NOMO-1 treated with dmso at 0.1 percent for 144 hours (cell line): ENCODE results near the gene TBC1D14.

Source experiments
- DNase-seq: peaks from one replicate; lab custom pipeline; 2025; ENCODE audit not compliant: unreplicated experiment; lab: John Stamatoyannopoulos, UW

The TBC1D14 gene

DNA sequence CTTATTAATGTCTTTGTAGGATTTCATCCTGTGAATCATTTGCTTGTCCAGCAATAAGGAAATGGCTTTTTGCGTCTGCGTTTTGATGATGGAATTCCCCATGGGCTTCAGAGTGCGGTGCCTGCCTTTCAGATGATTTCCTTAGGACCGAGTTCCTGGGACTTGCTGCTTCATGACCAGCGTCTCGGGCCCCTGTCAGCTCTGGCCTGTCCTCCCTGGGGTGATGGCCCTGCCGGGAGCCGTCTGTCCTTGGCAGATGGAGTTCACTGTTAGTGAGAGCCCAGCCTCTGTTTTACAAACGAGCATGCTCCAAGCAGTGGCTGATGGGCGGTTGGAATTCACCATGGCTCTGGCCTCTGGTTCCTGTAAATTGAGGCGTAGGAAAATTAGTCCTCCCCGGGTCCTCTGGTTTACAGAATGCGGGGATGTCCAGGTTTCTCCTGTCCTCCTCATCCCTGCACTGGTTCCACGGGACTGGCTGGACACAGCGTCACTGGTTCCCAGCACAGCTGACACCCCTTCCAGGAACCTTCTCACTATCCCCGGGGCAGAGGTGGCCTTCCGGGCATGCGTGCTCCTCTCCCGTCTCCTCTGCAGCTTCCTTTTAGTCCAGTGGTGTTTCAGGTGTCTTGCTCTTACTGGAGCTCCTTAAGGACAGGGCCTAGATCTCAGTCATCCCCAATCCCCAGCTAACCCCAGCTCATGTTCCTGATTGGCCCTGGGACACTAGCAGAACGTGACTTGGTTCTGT is 34.9 kb downstream of the TBC1D14 start:
- no peak for DNase-seq

DNA sequence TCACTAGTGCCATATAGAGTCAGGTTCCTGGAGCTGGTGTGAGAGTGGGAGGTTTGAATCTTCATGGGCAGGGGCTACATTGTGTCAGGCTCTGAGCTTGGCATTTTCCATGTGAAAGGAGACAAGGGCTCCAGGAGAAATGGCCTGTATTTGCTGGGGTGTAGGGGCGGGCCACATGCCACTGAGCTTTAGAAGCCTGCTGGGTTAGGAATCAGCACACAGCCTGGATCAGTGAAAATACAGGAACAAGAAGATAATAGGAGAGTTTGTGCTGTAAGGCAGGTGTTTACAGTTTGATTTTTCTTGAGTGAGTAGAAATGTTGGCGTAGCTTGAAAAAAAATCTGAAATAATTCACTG is 35.4 kb downstream of the TBC1D14 start:
- DNase-seq, result no peak

DNA sequence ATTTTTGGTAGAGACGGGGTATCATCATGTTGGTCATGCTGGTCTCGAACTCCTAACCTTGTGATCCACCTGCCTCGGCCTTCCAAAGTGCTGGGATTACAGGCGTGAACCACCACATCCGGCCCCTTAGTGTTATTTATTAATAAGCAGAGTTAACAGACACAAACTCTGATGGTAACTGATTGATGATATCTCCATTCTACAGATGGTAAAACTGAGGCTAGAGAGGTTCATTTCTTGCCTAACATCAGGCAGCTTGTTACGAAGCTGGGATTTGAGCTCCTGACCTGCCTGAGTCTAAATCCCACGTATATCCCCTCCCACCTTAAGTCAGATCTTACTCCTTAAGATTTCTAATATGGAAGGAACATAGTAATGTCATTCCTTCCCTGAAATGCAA is 36.9 kb downstream of the TBC1D14 start:
- no peak for DNase-seq

DNA sequence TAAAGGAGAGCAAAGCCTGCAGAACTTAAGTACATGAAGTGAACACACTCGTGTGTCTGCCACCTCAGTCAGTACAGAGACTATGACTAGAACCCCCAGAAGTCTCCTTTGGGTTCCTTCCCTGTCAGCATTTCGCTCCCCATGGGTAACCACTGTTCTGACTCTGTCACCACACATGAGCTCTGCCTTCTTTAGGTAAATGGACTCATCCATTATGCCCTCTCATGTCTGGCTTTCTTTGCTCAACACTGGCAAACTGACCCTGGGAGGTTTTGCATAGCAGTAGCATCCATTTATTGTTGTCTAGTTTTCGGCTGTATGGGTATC is 38.5 kb downstream of the TBC1D14 start:
- no peak for DNase-seq

DNA sequence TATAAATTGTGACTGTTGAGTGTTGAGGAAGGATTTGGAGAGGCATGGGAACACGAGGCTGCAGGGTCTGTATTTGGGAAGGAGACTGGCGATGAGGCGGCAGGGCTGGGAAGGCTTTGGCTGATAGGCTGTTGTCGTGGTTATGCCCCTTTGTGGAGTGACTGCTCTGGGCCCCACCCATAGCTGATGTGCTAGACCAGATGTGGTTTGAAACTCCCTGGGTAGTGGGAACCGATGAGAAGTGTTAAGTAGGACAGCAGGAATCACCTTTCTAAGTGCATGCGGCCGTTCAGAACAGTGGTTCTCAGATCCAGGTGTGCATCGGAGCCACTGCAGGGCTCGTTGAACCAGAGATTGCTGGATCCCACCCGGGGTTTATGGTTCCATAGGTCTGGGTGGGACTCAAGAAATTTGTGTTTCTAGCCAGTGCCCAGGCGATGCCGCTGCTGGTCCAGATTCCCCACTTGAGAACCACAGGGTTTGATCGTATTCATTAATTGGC is 42.3 kb downstream of the TBC1D14 start:
- DNase-seq, result no peak

DNA sequence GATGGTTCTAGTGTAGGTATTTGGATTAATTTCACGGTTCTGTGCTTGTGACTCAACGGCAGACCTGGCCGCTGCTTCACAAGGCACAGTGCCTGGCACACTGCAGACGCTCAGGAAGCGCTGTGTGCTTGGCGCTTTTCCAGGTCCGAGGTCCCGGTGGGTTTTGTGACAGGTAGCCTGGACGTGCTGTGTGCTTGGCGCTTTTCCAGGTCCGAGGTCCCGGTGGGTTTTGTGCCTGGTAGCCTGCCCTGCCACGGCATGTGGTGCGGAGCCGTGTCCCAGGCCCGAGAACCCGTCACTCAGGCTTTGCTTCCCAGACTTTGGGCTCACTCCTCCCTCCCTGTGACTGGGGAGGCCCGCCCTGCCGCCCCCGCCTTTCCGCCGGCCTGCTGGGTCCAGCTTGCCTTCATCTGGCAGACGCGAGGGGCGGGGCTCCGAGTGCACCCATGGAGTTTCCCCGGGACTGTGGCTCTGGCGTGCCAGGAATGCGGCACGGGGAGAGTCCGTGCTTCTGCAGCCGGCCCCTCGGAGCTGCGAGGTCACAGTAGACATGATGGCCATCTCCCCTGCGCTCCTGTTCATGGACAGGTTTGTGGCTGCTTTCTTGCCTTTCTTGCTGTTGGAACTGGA is 44.2 kb downstream of the TBC1D14 start:
- no peak for DNase-seq

DNA sequence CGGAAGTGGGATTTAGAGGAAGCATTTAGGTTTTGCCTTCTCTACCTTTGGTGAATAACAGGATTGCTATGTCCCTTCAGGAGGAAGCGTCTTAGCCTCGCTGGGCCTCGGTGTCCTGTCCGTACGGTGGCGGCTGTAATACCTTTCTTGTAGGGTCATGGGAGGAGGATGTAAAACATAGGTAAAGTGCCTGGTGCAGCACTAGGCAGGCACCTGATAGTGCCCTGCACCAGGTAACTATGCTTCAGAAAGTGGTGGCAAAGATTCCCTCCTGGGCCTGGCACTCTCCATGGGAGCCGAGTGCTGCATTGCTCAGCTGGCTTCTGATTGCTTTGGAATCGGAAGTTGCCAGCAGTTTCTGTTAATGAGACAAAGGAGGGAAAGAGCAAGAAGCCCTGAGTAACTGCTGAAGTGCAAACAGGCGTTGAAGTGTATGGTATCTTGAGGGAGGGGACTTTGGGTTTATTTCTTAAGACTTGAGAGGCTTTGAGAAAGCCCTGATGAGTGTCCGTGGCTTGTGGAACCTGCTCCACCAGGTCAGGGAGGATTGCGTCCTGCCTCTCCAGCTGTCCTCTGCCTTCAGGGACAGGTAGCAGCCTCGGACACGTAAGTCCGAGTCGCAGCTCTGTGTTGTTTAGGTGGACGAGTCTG is 45.8 kb downstream of the TBC1D14 start:
- no peak for DNase-seq

DNA sequence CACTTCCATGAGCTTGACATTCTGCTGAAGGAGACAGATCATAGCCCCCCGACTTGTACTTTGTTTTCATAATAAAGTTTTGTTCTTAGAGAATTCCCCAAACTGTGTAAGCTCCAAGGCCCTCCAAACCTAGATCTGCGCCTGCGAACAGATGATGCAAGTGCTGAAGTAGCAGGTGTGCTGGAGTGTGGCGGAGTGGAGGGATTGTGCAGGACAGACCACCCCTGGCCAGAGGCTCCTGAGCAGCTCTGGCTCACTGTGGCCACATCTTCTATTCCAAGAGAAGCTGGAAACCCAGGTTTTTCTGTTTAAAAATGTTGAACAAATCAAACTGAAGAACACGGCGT is 46.4 kb downstream of the TBC1D14 start:
- DNase-seq, result no peak

DNA sequence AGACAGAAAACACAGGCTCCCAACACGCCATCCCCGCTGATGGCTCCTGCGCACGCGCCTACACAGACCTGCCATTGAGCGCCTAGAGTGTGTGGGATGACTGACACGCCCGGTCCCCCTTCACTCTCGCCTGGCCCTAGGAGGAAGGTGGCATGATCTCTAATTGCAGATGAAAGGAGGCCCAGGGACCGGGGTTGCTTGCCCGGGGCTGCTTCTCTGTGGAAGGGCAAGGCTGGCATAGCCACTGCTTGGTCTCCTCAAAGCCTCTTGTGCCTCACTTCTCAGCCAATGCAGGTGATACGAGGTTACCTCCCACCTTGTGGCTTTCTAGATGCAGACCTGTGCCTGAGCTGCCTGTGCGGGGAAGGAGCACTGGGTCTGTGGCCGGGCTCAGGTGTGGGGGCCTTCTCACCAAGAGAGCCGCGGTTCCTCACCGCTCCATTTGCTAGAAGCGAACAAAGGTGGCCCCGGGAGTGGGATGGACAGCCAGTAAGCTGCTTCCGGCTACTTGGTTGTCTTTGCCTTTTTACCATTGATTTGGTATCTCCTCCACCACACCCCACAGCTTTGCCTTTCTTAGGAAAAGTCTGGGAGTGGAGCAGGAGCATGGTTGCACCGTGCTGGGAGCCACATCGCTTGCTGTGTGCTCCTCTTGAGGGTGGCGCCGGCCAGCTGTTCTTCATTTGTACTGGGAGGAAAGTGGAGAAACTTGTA is 47.0 kb downstream of the TBC1D14 start:
- no peak for DNase-seq

DNA sequence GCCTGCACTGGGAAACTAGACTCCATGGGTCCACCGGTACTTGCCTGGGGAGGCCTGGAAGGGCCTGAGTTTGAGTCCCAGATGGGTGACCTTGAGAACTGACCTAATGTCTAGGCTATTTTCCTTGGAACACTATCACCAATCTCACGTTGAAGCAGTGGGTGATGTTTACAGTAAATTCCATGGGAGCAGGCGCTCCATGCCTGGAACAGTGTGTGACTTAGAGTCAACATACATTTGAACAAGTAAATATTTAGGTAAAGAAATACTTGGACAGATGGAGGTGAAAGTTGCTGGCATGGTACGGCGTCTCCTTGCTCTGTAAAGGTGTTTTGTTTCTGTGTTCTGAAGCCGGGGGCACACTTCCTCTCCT is 47.5 kb downstream of the TBC1D14 start:
- no peak for DNase-seq

DNA sequence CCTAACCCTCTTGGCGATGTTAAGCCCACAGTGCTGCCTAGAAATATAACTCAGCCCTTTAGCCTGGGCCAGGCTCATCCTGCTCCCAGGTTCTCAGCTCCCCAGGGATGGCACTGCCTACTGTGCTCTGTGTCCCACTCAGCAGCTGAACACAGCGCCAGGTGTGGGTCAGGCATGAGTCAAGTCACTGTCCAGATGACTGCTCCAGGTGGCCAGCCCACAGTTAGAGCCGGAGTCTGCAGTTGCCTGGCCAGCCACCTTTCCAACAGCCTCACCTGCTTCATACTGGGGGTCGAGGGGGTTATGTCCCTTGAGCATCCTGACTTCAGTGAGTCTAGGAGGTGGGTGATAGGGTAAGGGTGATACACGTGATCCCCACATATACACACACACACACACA is 48.4 kb downstream of the TBC1D14 start:
- DNase-seq, result no peak

DNA sequence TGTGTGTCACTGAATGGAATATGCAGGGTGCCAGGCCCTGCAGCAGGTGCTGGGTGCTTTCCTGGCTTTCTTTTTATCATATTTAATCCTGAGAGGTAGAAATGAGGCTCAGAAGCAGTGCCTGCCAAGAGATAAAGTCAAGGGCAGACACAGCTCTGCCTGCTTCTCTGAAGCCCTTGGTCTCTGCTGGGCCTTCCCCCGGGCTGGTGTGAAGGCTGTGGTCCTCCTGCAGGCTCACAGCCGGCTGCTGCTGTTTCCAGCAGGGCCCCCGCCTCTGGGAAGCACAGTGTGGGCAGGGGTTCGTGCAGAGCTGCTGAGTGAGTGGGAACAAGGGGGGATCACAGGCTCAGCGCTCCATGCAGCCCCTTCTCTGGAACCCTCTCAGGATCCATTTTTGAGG is 49.6 kb downstream of the TBC1D14 start:
- DNase-seq, result no peak

DNA sequence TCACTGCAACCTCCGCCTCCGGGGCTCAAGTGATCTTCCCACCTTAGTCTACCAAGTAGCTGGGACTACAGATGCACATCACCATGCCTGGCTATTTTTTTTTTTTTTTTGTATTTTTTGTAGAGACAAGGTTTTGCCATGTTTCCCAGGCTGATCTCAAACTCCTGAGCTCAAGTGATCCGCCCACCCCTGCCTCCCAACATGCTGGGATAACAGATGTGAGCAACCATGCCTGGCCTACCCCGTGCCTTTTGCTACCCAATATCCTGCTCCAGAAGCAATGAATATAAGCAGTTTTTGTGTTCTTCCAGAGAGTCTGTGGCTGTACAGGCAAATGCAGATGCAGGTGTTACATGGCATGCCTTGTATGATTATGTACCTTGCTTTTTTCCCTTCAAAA is 50.5 kb downstream of the TBC1D14 start:
- no peak for DNase-seq

DNA sequence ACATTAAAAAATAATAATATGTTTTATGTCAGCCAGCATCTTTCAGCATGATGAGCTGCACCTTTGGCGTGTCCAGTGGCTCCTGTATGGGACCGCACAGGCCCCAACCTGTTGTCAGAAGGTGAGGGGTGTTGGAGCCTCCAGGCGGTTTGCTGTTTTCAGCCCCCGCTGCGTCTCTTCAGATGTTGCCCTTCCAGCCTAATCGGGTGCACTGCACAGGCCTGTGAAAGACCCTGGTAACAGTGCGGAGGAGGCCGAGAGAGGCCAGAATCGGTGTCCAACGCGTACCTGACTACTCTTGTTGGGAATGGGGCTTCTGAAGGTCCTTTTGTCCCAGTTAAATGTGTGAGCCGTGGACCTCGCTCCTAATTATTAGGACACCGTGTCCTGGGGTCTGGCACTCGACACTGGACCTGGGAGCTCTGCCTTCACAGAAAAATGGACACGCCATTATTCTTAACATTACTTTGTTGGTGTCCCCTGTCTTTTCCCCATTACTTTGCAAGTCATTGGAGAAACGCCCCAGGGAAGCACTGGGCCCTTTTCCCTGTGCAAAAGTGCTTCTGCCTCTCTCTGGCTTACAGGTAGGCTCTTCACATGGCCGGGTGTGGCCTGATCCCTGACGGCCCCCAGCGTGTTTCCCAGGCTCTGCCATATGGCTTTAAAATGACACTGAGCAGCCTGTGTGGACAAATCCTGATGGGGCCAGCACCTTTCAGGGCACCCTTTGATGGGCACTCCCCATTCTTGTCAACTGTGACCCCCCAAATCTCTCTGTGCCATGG is 51.2 kb downstream of the TBC1D14 start:
- no peak for DNase-seq

DNA sequence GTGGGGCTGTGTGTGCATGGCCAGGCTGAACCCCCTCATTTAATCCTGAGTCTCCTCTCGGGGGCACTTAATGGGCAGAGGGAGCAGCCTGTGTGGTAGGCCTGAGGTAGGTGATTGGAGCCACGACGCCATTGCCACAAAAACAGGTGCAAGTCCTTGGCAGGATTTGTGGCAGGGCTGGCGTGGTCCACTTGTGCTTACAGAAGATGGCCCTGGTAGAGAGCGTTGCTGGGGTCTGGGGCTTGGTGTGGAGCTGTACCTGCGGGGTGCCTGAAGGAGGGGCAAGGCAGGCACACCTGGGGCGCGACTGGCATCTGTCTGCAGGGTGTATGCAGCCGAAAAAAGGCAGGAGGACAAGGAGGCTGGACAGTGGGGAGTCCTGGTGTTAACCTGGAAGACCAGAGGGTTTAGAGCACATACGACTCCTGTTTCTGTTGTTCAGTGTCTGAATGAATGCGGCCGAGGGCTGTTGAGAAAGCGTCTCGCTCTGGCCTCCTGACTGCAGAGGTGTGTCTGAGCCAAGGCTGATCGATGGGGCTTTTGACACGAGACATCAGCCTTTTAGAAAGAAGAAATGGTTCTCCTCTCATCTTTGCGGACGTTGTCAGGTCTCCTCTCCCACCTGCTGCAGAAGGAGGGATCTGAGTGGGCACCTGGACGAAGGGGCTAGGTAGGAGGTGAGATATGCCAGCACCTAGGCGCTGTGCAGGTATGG is 52.0 kb downstream of the TBC1D14 start:
- no peak for DNase-seq

DNA sequence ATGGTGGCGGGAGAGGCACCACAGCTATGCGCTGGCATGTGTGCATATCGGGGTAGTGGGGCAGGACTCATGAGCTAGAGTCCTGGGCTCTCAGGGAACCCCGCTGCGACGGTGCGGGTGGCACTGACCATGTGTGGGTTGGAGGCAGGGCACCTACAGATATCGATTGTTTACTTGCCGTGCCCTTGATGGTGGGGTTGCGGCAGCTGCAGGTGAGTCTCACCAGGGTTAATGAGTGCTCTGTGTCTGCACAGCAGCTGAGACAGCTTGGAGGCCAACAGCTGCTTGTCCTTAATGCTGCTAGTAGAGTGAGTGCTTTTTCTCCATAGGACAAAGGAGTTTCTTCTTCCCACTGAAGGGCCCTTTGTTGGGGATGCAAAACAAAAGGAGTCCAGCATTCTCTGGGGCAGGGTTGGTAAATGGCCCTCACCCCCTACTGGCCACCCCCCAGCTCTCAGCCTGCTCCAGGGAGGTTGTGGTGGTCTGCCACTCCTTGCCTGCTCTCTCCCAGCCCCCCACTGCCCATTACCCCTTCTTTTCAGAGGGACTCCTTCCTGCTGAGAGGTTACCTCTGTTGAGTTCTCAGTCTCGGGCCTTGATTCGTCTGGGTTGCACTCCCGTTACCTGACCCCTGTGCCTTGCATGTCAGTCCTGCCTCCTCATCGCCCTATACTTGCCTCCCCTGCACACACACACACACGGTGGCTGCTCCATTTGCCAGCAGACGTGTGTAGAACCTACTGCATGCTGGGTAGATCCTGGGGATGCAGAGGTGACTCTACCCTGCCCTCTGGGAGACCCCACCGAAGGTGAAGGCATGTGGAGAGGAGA is 52.8 kb downstream of the TBC1D14 start:
- DNase-seq, result no peak

DNA sequence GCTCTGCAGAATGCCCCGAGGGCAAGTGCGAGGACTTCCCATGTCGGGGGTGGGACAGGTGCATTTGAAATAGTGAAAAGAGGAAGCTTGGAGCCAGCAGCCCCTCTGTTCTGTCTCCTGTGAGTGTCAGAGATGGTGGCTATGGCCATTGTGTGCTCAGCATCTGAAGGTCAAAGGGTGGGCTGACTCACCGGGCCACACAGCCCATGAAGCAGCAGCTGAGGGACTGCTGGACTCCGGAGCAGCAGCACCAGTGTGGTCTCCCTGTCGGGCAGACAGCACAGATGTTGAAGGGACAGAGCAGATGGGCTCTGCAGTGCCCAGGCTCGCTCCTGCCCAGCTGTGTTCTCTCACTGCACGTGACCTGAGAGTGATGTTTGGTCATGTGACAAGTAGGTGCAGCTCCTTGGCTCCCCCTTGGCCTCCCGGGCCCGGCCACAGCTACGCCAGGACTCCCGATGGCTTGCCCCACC is 53.5 kb downstream of the TBC1D14 start:
- no peak for DNase-seq

DNA sequence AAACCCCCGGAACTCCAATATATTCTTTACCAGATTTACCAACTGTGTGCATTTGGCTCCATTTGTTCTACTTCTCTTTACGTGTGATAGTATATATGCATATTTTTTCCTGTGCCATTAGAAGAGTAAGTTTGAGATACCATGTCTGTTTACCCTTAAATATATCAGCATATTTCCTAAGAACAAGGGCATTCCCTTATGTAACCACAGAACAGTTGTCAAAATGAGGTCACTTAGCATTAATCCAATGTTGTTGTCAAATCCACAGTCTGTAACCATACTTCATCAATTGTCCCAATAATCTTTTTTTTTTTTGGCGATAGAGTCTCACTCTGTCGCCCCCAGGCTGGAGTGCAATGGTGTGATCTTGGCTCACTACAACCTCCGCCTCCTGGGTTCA is 55.2 kb downstream of the TBC1D14 start:
- no peak for DNase-seq

DNA sequence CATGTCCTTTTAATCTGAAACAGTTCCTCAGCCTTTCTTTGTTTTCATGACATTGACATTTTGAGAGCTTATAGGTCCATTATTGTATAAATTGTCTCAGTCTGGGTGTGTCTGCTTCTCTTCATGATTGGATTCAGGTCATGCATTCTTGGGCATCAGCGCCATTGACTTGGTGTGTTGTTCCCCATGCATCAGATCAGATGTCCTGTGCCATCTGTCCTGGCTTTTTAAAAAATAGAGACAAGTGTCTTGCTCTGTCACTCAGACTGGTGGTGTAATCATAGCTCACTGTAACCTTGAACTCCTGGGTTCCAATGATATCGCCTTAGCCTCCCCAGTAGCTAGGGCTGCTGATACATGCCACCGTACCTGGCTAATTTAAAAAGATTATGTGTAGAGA is 55.7 kb downstream of the TBC1D14 start:
- no peak for DNase-seq
